ENCODE data around the gene ZNF581.
A peak's percentile ranks its signal among the peaks of the same experiment; 100 is the strongest.

The ZNF581 gene

GRCh38 chr19:55666343-55667005 is 23.0 kb downstream of the ZNF581 start:
- DNase-seq (ENCODE audit: low spot score) = no peak

GRCh38 chr19:55667006-55667381 is 23.5 kb downstream of the ZNF581 start:
- DNase-seq (ENCODE audit: low spot score) = no peak

GRCh38 chr19:55667511-55667910 is 24.1 kb downstream of the ZNF581 start:
- DNase-seq (ENCODE audit: low spot score) = no peak

GRCh38 chr19:55667958-55668357 is 24.5 kb downstream of the ZNF581 start:
- no peak for DNase-seq (ENCODE audit: low spot score)

GRCh38 chr19:55668603-55669348 is 25.3 kb downstream of the ZNF581 start:
- no peak for DNase-seq (ENCODE audit: low spot score)

- no peak for DNase-seq (ENCODE audit: low spot score)
Measured at GRCh38 chr19:55669418-55670279, 26.2 kb downstream of the ZNF581 start.

- DNase-seq (ENCODE audit: low spot score) = no peak
Measured at GRCh38 chr19:55670280-55671053, 27.0 kb downstream of the ZNF581 start.

- DNase-seq (ENCODE audit: low spot score) = no peak
Measured at GRCh38 chr19:55671054-55671378, 27.6 kb downstream of the ZNF581 start.

GRCh38 chr19:55672418-55672817 is 29.0 kb downstream of the ZNF581 start:
- DNase-seq (ENCODE audit: low spot score) = peak; percentile 93

- no peak for DNase-seq (ENCODE audit: low spot score)
Measured at GRCh38 chr19:55673465-55673864, 30.0 kb downstream of the ZNF581 start.

GRCh38 chr19:55673889-55674288 is 30.4 kb downstream of the ZNF581 start:
- DNase-seq (ENCODE audit: low spot score) = no peak

GRCh38 chr19:55674459-55674840 is 31.0 kb downstream of the ZNF581 start:
- no peak for DNase-seq (ENCODE audit: low spot score)

- DNase-seq (ENCODE audit: low spot score) = peak; percentile 98
Measured at GRCh38 chr19:55674841-55675660, 31.6 kb downstream of the ZNF581 start, which contains the start of gene EPN1. EPN1 (plus strand) TSS chr19:55675226; CDS start chr19:55678628, 3,402 bp downstream.

- DNase-seq (ENCODE audit: low spot score) = no peak
Measured at GRCh38 chr19:55675661-55676354, 32.4 kb downstream of the ZNF581 start.

GRCh38 chr19:55676383-55676782 is 32.9 kb downstream of the ZNF581 start:
- no peak for DNase-seq (ENCODE audit: low spot score)

GRCh38 chr19:55676889-55677505 is 33.5 kb downstream of the ZNF581 start:
- DNase-seq (ENCODE audit: low spot score) = no peak

- no peak for DNase-seq (ENCODE audit: low spot score)
Measured at GRCh38 chr19:55677572-55678028, 34.2 kb downstream of the ZNF581 start.

- no peak for DNase-seq (ENCODE audit: low spot score)
Measured at GRCh38 chr19:55678121-55678671, 34.7 kb downstream of the ZNF581 start.

Measured in hepatic stellate cell (primary cell).